Activated T-cell treated with anti-CD3 and anti-CD28 coated beads, Interleukin-2, amount 50 U/mL, for 4 hours (primary cell): Measurements from ENCODE around the gene FRY. TPM values are rescaled to one million over a fixed set of nuclear protein-coding genes. Genes with fewer than 3 reads are reported as not detected.
A peak's percentile ranks its signal among the peaks of the same experiment; 100 is the strongest.

ENCODE experiments used
- ATAC-seq, 2 donors: fragments of 200-7000 bp; cut with Tn5 transposase; one replicate each; pipeline ENCODE4 v1.10.0; 2021
- DNase-seq: peaks from one replicate; pipeline ENCODE4 v3.0.0-alpha.2; 2020
- H3K27me3 Mint-ChIP-seq: one replicate; pipeline ENCODE4 v1.8.0; 2021; ENCODE audit warnings: low read depth, mixed read lengths
- H3K36me3 Mint-ChIP-seq: one replicate; pipeline ENCODE4 v1.8.0; 2022; ENCODE audit warnings: mixed read lengths; ENCODE audit not compliant: insufficient read depth
- H3K4me1 Mint-ChIP-seq: one replicate; pipeline ENCODE4 v1.8.0; 2021; ENCODE audit warnings: low read depth, mixed read lengths
- H3K4me3 Mint-ChIP-seq: one replicate; pipeline ENCODE4 v1.8.0; 2021; ENCODE audit warnings: mild to moderate bottlenecking, moderate library complexity, mixed read lengths
- H3K9me3 Mint-ChIP-seq: one replicate; pipeline ENCODE4 v1.8.0; 2021; ENCODE audit warnings: mixed read lengths
- total RNA-seq, 3 donors: library from RNA; stranded (reverse); gene quantifications; one replicate each; pipeline ENCODE4 v1.2.1, GENCODE V29; 2021

FRY gene
- total RNA-seq, 3 donors from 2014 or later = 0.74 to 1.0 (median 0.87) TPM

DNA sequence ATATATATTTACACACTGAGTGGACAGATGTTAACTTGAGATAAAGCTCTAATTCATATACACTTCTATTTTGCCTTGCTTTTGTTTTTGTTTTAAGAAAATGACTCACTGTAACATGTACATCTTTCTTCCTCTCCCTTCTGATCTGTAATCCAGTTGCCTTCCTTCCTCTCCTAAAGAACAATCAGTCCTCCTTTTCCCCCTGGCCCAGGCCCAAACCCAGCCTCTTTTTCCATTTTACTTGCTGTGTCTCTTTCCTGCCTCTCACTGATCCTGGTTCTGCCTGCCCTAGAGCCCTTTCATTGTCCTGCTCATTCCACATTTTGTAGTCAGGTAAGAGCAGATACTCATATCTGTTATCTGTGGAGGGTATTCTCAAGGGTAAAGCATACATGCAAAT is 232.8 kb downstream of the FRY start:
- no peaks in the 10 kb centered on the region for H3K27me3 Mint-ChIP-seq
- H3K9me3 Mint-ChIP-seq = no peaks in the 10 kb centered on the region
- H3K4me3 Mint-ChIP-seq = no peak overlapping the region
- H3K4me1 Mint-ChIP-seq = no peaks in the 10 kb centered on the region
- ATAC-seq (no peak), DNase-seq (no peak)
- H3K36me3 Mint-ChIP-seq = no peaks in the 10 kb centered on the region

DNA sequence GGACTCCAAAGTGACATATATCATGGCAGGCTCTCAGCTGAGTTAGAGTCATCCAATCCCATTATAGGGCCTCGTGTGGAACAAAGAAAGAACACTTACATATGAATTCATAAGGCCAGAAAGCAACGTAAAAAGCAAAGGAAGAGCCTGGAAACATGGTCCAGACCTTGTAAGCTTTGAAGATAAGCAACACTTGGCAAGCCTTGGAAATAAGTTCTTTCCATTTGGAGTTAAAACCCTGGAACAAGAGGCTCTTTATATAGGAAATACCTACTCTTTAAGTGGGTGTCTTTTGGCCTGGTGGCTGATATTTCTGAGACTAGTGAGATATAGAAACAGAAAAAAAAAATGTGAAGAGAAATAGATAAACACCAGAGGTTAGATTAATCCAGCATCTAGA is 234.2 kb downstream of the FRY start:
- Mint-ChIP-seq H3K36me3 (no peaks in the 10 kb centered on the region), H3K27me3 (no peaks in the 10 kb centered on the region), H3K4me3 (no peak overlapping the region), H3K4me1 (no peaks in the 10 kb centered on the region), H3K9me3 (no peaks in the 10 kb centered on the region)
- DNase-seq = no peak
- no peak for ATAC-seq

DNA sequence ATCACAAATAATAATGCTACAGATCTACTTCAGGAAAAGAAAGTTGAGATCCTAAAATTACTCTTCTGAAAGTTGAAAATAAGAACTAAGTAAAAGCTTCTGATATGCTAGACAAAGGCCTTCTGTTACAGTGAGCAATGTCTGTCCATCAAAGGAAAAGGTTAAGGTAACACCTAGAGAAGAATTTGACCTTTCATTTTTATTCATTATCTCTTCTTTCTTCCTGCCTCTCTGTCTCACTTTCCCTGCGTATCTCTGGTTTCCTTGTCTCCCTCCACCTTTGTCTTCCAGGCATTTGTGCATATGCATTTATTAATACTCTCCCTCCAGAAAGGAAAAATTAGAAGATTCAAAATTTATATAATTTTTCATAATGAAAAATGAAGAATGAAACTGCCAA is 234.6 kb downstream of the FRY start:
- no peak for ATAC-seq
- no peak for DNase-seq

DNA sequence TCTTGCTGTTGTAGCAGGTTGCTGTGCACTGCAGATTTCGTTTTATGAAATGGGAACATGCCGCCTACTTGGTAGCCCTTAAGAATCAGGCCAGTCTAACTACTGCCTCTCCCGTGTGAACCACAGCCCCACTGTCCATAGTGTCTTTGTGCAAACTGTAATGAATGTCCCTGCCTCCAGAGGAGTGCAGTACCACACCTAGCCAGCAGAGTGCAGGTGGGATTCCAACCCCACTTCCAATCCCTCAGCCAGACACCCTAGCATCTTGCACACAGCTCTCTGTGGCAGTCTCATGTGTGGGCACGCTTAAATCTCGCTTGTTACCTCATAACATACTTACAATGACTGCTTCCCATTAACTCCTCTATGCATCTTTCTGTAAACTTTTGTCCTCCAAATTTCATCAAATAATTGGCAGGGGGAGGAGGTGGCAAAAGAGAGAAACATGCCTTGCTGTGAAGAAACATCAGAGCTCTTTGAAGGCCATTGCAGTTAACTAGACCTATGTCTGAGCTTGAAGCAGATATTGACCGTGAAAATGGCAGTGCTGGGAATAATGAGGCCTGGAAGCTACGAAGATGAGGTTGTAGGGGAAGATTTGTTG is 236.4 kb downstream of the FRY start:
- ATAC-seq = peak; percentile 59 to 69
- H3K27me3 Mint-ChIP-seq = no peaks in the 10 kb centered on the region
- H3K9me3 Mint-ChIP-seq = no peaks in the 10 kb centered on the region
- H3K36me3 Mint-ChIP-seq = peaks cover 5% of the 10 kb centered on the region
- peak; percentile 48 for DNase-seq
- peaks cover 5% of the 10 kb centered on the region for H3K4me1 Mint-ChIP-seq
- no peak overlapping the region for H3K4me3 Mint-ChIP-seq

More for the DNA sequence above, 234.6 kb downstream of the FRY start:
- Mint-ChIP-seq H3K36me3 (no peaks in the 10 kb centered on the region), H3K27me3 (no peaks in the 10 kb centered on the region), H3K9me3 (no peaks in the 10 kb centered on the region), H3K4me3 (no peak overlapping the region), H3K4me1 (no peaks in the 10 kb centered on the region)

DNA sequence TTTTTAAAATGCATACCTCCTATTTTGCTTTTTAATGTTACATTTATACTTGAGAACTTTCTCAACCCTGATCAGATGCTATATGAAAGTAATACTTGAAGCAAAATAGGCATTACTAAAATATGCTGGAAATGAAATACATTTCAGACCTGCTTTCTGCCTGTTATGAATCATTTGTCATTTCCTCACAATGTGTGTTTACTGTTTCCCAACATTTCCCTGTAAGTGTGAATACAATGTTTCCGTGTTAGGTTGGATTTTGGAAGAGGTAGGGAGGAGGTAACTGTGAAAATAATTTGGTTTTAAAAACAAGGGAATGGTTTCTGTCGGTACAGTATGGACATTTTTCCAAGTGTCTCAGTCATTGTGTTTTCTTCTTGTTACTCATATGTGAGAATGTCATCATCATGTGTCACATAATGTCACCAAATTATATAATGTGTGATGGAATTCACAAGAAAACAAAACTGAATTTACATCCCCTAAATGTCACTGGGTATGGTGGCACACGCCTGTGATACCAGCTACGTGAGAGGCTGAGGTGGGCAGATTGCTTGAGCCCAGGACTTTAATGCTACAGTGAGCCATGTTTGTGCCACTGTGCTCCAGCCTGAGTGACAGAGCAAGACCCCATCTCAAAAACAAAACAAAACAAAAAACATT is 240.6 kb downstream of the FRY start:
- DNase-seq (no peak), ATAC-seq (peak; percentile 46 to 69)
- Mint-ChIP-seq H3K27me3 (peaks cover 2% of the 10 kb centered on the region), H3K9me3 (no peaks in the 10 kb centered on the region), H3K4me3 (no peak overlapping the region), H3K4me1 (peaks cover 5% of the 10 kb centered on the region), H3K36me3 (peaks cover 5% of the 10 kb centered on the region)

DNA sequence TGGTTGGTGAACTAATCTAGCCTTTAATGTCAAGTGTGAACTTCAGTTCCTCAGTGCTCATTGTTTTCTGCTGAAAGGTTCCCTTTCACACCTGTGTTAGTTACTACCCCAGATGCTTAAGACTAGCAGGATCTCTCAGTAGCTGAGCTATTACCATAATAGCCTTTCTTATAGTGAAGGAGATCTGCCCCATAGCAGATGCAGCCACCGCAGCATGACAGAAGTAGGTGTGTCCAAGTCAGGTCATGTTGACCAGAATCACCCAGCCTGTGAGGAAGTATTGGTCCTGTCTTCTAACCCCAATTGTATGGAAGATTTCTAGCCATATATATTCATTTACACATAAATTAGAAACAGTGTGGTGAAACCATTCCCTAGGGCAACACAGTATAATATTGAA is 246.3 kb downstream of the FRY start:
- ATAC-seq = no peak
- no peaks in the 10 kb centered on the region for H3K4me1 Mint-ChIP-seq
- H3K36me3 Mint-ChIP-seq = no peaks in the 10 kb centered on the region
- H3K4me3 Mint-ChIP-seq = no peak overlapping the region
- H3K27me3 Mint-ChIP-seq = peaks cover 3% of the 10 kb centered on the region
- no peaks in the 10 kb centered on the region for H3K9me3 Mint-ChIP-seq
- DNase-seq = no peak

DNA sequence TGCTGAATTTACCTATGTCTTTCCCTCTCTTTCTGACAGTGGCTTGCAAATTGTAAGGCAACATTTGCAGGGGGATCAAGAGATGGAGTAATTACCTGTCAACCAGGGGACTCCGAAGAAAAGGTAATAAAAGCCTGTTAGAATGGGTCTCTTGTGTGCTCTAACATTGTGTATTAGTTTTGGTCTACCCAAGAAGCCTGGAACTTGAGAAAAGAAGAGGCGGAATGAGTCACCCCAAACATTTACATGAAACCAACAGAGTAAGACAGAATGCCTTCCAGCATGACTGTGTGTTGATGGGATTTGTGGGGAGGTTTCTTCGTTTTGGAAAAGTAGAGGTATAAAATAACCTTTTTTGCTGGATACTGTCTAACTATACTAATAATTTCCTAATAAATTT is 246.9 kb downstream of the FRY start:
- peak; percentile 54 to 69 for ATAC-seq
- no peaks in the 10 kb centered on the region for H3K9me3 Mint-ChIP-seq
- no peak overlapping the region for H3K4me3 Mint-ChIP-seq
- H3K36me3 Mint-ChIP-seq = no peaks in the 10 kb centered on the region
- DNase-seq = no peak
- H3K4me1 Mint-ChIP-seq = no peaks in the 10 kb centered on the region
- peaks cover 3% of the 10 kb centered on the region for H3K27me3 Mint-ChIP-seq

DNA sequence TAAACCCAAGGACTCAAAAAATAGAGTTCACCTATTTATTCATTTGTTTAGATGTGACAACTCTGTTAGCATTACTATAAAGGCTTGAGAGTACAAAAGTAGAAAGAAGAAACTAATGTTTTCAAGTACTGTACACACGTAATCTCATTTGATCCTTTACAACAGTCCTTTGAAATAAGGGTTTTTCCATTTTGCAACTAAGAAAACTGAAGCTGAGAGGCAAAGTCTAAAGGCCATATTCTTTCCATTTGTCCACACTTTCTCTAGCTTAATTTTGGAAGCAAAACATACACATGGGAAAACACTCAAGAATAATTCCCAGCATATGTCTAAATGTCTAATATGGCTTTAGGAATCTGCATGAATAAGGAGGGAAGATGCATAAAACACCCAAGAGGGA is 249.5 kb downstream of the FRY start:
- no peak overlapping the region for H3K4me3 Mint-ChIP-seq
- peaks cover 1% of the 10 kb centered on the region for H3K27me3 Mint-ChIP-seq
- no peaks in the 10 kb centered on the region for H3K36me3 Mint-ChIP-seq
- no peak for DNase-seq
- H3K9me3 Mint-ChIP-seq = no peaks in the 10 kb centered on the region
- ATAC-seq = no peak
- no peaks in the 10 kb centered on the region for H3K4me1 Mint-ChIP-seq

DNA sequence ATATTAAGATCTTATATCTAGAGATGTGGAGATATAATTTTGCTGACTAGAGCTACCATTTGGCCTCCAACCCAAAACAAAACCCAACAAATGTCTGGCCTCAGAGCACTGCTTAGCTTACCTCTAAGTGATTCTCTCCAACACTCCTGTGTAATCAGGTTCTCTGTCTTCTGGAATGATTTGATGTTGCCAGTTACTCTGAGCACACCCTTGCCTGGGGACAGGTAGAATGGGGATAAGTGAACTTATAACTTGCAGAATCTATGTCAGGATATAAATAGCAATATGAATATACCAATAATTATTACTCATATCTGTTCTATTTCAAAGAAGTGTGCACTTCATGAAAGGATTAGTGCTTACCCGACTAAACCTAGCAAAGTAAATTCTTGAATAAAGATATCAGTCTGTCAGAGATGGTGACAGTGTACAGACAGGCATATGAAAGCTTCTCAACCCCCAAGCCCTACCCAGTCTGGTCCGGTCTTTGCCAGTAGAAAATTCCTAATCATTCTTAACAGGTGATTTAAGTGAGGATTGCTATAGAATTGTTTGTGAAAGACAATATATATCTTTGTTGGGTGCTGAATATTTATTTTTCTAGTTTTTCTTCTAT is 250.6 kb downstream of the FRY start:
- Mint-ChIP-seq H3K9me3 (no peaks in the 10 kb centered on the region), H3K4me1 (no peaks in the 10 kb centered on the region), H3K27me3 (peaks cover 1% of the 10 kb centered on the region), H3K4me3 (no peak overlapping the region), H3K36me3 (no peaks in the 10 kb centered on the region)
- ATAC-seq = no peak
- DNase-seq = no peak

DNA sequence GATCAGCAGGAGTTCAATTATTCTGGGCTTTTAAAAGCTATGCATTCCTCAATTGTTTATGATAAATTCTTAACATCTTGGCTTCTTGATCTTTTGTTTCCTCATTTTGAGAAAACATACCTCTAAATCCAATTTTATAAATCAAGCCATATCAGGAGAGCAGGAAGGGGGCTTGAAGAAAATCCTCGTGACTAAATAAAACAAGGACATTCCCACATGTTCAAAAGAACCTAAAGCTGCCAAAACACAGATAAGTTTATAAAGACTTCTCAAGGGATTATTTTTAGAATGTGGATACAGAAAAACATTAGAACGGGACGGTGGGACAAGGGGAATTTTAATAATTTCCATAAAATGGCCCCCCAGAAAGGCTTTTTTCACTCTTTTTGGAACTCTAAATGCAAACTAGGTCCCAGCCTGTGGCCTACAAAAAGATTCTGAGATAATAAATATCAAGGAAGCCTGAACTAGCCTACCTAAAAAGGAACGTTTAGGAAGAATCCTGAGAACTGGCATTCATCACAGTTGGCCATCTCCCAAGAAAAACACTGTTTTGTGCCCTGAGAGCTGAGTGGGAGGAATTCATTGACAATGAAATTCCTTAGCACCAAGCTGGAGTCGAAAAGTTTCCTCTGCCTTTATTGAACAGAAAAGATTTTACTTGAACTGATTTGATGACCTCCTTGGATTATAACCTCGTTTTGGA is 253.5 kb downstream of the FRY start:
- H3K4me3 Mint-ChIP-seq = no peak overlapping the region
- H3K27me3 Mint-ChIP-seq = peaks cover 1% of the 10 kb centered on the region
- no peaks in the 10 kb centered on the region for H3K9me3 Mint-ChIP-seq
- no peaks in the 10 kb centered on the region for H3K4me1 Mint-ChIP-seq
- DNase-seq = no peak
- H3K36me3 Mint-ChIP-seq = no peaks in the 10 kb centered on the region
- ATAC-seq = no peak

DNA sequence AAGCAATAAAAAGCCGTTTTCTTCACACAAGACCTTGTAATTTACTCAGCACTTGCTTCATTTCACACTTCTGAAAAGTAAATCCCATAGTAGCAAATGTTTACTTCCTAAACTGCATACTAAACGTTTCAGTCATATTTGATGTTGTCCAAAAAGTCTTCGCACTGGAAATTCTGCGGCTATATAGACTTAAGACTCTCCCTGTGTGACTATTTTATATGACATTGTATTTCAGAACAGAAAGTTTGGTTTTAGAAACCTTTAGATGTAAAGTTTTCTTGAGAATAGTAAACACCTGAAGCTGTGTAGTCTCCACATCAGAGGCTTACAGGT is 254.0 kb downstream of the FRY start:
- no peak for DNase-seq
- H3K36me3 Mint-ChIP-seq = peaks cover 2% of the 10 kb centered on the region
- H3K4me3 Mint-ChIP-seq = no peak overlapping the region
- peaks cover 1% of the 10 kb centered on the region for H3K27me3 Mint-ChIP-seq
- ATAC-seq = no peak
- H3K9me3 Mint-ChIP-seq = no peaks in the 10 kb centered on the region
- H3K4me1 Mint-ChIP-seq = no peaks in the 10 kb centered on the region

DNA sequence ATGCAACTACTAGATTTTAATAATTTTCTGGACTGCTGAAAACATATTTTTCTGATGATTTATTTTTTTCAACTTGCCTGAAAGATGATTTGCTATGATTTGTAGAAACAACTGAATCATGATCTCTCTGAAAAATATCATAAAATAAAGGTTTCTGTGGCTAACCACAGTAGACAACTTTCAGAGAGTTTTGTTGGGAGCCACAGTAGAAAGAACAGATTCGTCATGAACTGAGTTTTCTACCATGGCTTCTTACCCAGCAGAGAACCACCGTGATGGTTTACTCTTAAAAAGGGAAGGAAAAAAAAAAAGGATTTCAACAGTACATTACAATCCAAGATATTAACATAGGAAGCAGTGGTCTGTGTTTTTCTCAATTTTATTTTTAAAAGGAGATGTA is 265.6 kb downstream of the FRY start:
- ATAC-seq (peak; percentile 66 to 71), DNase-seq (no peak)
- Mint-ChIP-seq H3K4me3 (no peak overlapping the region), H3K4me1 (peaks cover 3% of the 10 kb centered on the region), H3K9me3 (no peaks in the 10 kb centered on the region), H3K36me3 (no peaks in the 10 kb centered on the region), H3K27me3 (peaks cover 11% of the 10 kb centered on the region)

DNA sequence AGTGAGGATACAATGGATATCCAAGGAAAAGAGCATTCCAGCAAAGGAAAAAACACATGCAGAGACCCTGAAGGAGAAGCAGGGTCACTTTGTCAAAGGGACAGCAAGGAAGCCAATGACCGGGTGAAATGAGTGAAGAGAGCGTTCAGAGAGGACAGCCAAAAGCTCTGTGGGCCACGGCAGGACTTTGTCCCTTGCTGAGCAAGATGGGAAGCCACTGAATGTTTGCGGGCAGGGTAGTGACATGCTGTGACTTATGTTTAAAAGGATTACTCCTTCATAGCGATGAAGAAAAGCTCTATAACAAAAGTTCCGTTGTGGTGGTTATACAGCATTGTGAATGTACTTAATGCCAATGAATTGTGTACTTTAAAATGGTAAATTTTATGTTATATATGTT is 267.1 kb downstream of the FRY start:
- DNase-seq = no peak
- Mint-ChIP-seq H3K27me3 (peaks cover 11% of the 10 kb centered on the region), H3K4me3 (no peak overlapping the region), H3K4me1 (peaks cover 3% of the 10 kb centered on the region), H3K36me3 (no peaks in the 10 kb centered on the region), H3K9me3 (no peaks in the 10 kb centered on the region)
- ATAC-seq = no peak

DNA sequence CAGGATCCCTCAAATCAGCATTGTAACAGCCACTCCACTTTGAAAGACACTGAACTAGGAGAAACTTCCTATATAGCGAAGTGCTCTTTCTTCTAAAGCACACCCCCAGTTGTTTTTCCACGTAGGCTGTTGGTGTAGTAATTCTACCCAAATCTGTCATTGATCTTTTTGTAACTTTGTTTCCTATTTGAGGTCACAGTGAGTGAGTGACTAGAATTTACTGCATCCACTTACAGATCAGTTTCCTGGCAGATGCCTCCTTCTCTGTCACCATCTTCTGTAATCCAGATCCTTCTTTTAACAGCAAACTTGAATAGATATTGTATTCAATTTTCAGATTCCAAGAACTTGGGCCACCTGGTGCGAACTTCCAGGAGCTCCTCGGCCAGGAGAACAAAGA is 268.3 kb downstream of the FRY start:
- Mint-ChIP-seq H3K27me3 (peaks cover 9% of the 10 kb centered on the region), H3K9me3 (no peaks in the 10 kb centered on the region), H3K36me3 (no peaks in the 10 kb centered on the region), H3K4me1 (peaks cover 3% of the 10 kb centered on the region), H3K4me3 (no peak overlapping the region)
- ATAC-seq = peak in 1 of 2 donors; percentile 36
- DNase-seq = no peak

DNA sequence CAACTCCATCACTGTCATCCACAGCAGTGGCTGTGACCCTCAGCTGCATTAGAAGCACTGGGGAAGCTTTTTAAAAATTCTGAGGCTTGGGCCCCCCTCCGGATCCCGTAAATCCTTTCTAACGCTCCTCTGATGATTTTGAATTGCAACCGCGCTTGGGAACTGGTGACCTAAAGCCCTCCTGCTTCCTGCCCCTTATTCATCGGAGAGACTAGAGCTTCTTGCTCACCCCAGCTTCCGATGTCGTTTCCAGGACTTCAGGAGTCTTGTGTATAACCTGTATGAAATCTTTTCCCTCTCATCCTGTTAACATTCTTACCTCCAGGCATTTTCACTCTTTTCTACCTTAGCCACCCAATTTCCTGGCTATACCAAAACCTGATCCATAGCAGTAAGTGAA is 268.8 kb downstream of the FRY start:
- Mint-ChIP-seq H3K9me3 (no peaks in the 10 kb centered on the region), H3K36me3 (no peaks in the 10 kb centered on the region), H3K4me3 (no peak overlapping the region), H3K4me1 (peaks cover 3% of the 10 kb centered on the region), H3K27me3 (peaks cover 9% of the 10 kb centered on the region)
- ATAC-seq (no peak), DNase-seq (no peak)
